SJSA1 (cell line): ENCODE data around the gene CNST. TPM values are rescaled to one million over a fixed set of nuclear protein-coding genes. Genes with fewer than 3 reads are reported as not detected.
A peak's percentile ranks its signal among the peaks of the same experiment; 100 is the strongest.
"Not testable (repeated sequence)": the region's sequence is repeated elsewhere in the genome, so short reads cannot be mapped to it uniquely, and the experiment has no call there.

Source experiments
- DNase-seq, 2 experiments: peaks; one replicate each; pipeline ENCODE4 v3.0.0-alpha.2; 2015 to 2020; ENCODE audit warnings: low spot score in 2 of 2, low read depth in 1 of 2
- H3K27ac ChIP-seq: fragments of 250-450 bp; sonication (Bioruptor Pico); 2 replicates; pipeline ENCODE4 v1.5.1; 2020; ENCODE audit warnings: mild to moderate bottlenecking, moderate library complexity
- H3K27me3 ChIP-seq: fragments of 250-450 bp; sonication (Bioruptor Pico); replicated peaks from 2 replicates; pipeline ENCODE4 v1.5.1; 2020; ENCODE audit warnings: mild to moderate bottlenecking, moderate library complexity
- H3K36me3 ChIP-seq: fragments of 250-450 bp; sonication (Bioruptor Pico); 2 replicates; pipeline ENCODE4 v1.5.1; 2020; ENCODE audit warnings: mild to moderate bottlenecking
- H3K4me1 ChIP-seq: fragments of 250-450 bp; sonication (Bioruptor Pico); replicated peaks from 2 replicates; pipeline ENCODE4 v1.6.1; 2021; ENCODE audit warnings: mild to moderate bottlenecking
- H3K4me3 ChIP-seq: fragments of 250-450 bp; sonication (Bioruptor Pico); 2 replicates; pipeline ENCODE4 v1.5.1; 2020; ENCODE audit warnings: mild to moderate bottlenecking
- H3K9me3 ChIP-seq: fragments of 250-450 bp; sonication (Bioruptor Pico); replicated peaks from 2 replicates; pipeline ENCODE4 v1.5.1; 2020; ENCODE audit warnings: mild to moderate bottlenecking
- total RNA-seq: library from RNA; depleted of rRNA; stranded (reverse); fragments of >200 nt; shearing (Covaris generic); gene quantifications from 2 replicates; pipeline ENCODE4 v1.2.3, GENCODE V29; 2014

The CNST gene
- total RNA-seq, 1 experiment from 2014 or later: 21.1 TPM

GRCh38 chr1:246567646-246568235, 1.5 kb downstream of the CNST start:
- Histone ChIP-seq H3K27me3 (no peaks in the 10 kb centered on the region), H3K4me1 (peaks cover 25% of the 10 kb centered on the region), H3K36me3 (peaks cover 20% of the 10 kb centered on the region), H3K9me3 (no peaks in the 10 kb centered on the region), H3K27ac (peak overlapping the region; percentile 43), H3K4me3 (peak overlapping the region; percentile 91)
- DNase-seq: no peak

GRCh38 chr1:246569248-246570238, 3.3 kb downstream of the CNST start:
- peak overlapping the region; percentile 33 for H3K27ac ChIP-seq
- no peak overlapping the region for H3K4me3 ChIP-seq
- no peaks in the 10 kb centered on the region for H3K9me3 ChIP-seq
- peak in 1 of 2 experiments; percentile 53 for DNase-seq
- H3K4me1 ChIP-seq: peaks cover 25% of the 10 kb centered on the region
- no peaks in the 10 kb centered on the region for H3K27me3 ChIP-seq
- peaks cover 9% of the 10 kb centered on the region for H3K36me3 ChIP-seq

GRCh38 chr1:246571309-246571708, 5.1 kb downstream of the CNST start:
- DNase-seq, H3K9me3 ChIP-seq, H3K36me3 ChIP-seq, H3K27ac ChIP-seq, H3K27me3 ChIP-seq, H3K4me3 ChIP-seq: not testable (repeated sequence)
- peaks cover 17% of the 10 kb centered on the region for H3K4me1 ChIP-seq

GRCh38 chr1:246571953-246572352, 5.7 kb downstream of the CNST start:
- no peaks in the 10 kb centered on the region for H3K9me3 ChIP-seq
- DNase-seq: no peak
- H3K27ac ChIP-seq: no peak overlapping the region
- H3K36me3 ChIP-seq: no peaks in the 10 kb centered on the region
- no peaks in the 10 kb centered on the region for H3K27me3 ChIP-seq
- peaks cover 17% of the 10 kb centered on the region for H3K4me1 ChIP-seq
- no peak overlapping the region for H3K4me3 ChIP-seq

GRCh38 chr1:246572785-246573184, 6.5 kb downstream of the CNST start:
- no peak overlapping the region for H3K4me3 ChIP-seq
- H3K4me1 ChIP-seq: peaks cover 17% of the 10 kb centered on the region
- no peak for DNase-seq
- no peaks in the 10 kb centered on the region for H3K36me3 ChIP-seq
- H3K27ac ChIP-seq: no peak overlapping the region
- no peaks in the 10 kb centered on the region for H3K9me3 ChIP-seq
- H3K27me3 ChIP-seq: no peaks in the 10 kb centered on the region

GRCh38 chr1:246573491-246573890, 7.2 kb downstream of the CNST start:
- Histone ChIP-seq H3K4me1 (peaks cover 17% of the 10 kb centered on the region), H3K9me3 (no peaks in the 10 kb centered on the region), H3K27ac (no peak overlapping the region), H3K27me3 (no peaks in the 10 kb centered on the region), H3K4me3 (no peak overlapping the region), H3K36me3 (no peaks in the 10 kb centered on the region)
- DNase-seq: no peak

GRCh38 chr1:246576709-246577032, 10.4 kb downstream of the CNST start:
- Histone ChIP-seq H3K36me3 (no peaks in the 10 kb centered on the region), H3K27me3 (no peaks in the 10 kb centered on the region), H3K4me1 (peaks cover 15% of the 10 kb centered on the region), H3K4me3 (no peak overlapping the region), H3K9me3 (no peaks in the 10 kb centered on the region), H3K27ac (no peak overlapping the region)
- no peak for DNase-seq

GRCh38 chr1:246577082-246577719, 10.9 kb downstream of the CNST start:
- no peak for DNase-seq
- H3K4me1 ChIP-seq: peaks cover 15% of the 10 kb centered on the region
- H3K27me3 ChIP-seq: no peaks in the 10 kb centered on the region
- H3K27ac ChIP-seq: no peak overlapping the region
- H3K4me3 ChIP-seq: no peak overlapping the region
- H3K9me3 ChIP-seq: no peaks in the 10 kb centered on the region
- no peaks in the 10 kb centered on the region for H3K36me3 ChIP-seq

- Histone ChIP-seq H3K9me3 (no peaks in the 10 kb centered on the region), H3K36me3 (no peaks in the 10 kb centered on the region), H3K27me3 (no peaks in the 10 kb centered on the region), H3K27ac (no peak overlapping the region), H3K4me3 (no peak overlapping the region), H3K4me1 (peaks cover 20% of the 10 kb centered on the region)
- no peak for DNase-seq
These were observed 11.5 kb downstream of the CNST start for GRCh38 chr1:246577720-246578106.

GRCh38 chr1:246579818-246580217, 13.6 kb downstream of the CNST start:
- no peak for DNase-seq
- Histone ChIP-seq H3K9me3 (no peaks in the 10 kb centered on the region), H3K27me3 (no peaks in the 10 kb centered on the region), H3K27ac (no peak overlapping the region), H3K36me3 (peaks cover 4% of the 10 kb centered on the region; the same call in 1 of the 2 replicates), H3K4me3 (no peak overlapping the region), H3K4me1 (peaks cover 34% of the 10 kb centered on the region)

GRCh38 chr1:246580497-246581370, 14.5 kb downstream of the CNST start:
- Histone ChIP-seq H3K36me3 (peaks cover 8% of the 10 kb centered on the region; the same call in 1 of the 2 replicates), H3K4me3 (no peak overlapping the region), H3K9me3 (no peaks in the 10 kb centered on the region), H3K27ac (no peak overlapping the region), H3K27me3 (no peaks in the 10 kb centered on the region), H3K4me1 (peaks cover 34% of the 10 kb centered on the region)
- no peak for DNase-seq

GRCh38 chr1:246582301-246583055, 16.2 kb downstream of the CNST start:
- Histone ChIP-seq H3K27me3 (no peaks in the 10 kb centered on the region), H3K27ac (peak overlapping the region; percentile 35; the same call in 1 of the 2 replicates), H3K9me3 (no peaks in the 10 kb centered on the region), H3K4me1 (peaks cover 44% of the 10 kb centered on the region), H3K36me3 (peaks cover 8% of the 10 kb centered on the region; the same call in 1 of the 2 replicates), H3K4me3 (no peak overlapping the region)
- DNase-seq: no peak
